Erythroblast (primary cell): Measurements from ENCODE around the gene BIRC2.

Source experiments
- GATA1 ChIP-seq: IDR thresholded peaks from 2 replicates; pipeline ENCODE4 v1.6.1; 2011; ENCODE audit warnings: low read depth, mild to moderate bottlenecking, control low read depth, low read length, moderate library complexity
- POLR2A ChIP-seq: IDR thresholded peaks from 2 replicates; pipeline ENCODE4 v1.6.1; 2011; ENCODE audit warnings: mild to moderate bottlenecking, low read length

DNA sequence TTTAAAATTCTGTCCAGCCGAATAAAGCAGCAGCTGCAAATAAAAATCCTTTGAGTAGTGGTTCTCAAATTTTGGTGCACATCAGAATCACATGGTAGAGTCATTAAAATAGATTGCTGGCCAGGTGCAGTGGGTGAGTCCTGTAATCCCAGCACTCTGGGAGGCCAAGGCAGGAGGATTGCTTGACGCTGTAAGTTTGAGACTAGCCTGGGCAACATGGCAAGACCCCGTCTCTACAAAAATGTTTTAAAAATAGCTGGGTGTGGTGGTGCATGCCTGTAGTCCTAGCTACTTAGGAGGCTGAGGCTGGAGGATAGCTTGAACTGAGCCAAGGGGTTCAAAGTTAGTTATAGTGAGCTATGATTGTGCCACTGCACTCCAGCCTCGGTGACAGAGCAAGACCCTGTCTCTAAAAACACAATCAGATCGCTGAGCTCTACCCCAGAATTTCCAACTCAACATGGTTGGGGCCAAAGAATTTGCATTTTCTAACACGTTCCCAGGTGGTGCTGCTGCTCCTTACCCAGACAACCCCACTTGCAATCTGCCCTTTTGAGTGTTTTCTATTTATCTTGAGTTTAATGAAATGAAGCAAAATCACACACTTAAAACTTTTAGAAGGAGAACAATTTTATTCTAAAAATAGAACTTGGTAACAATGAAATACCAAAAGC is 48.8 kb downstream of the BIRC2 start:
- TF ChIP-seq POLR2A, result no peak
- no peak for TF ChIP-seq GATA1
